Gastroesophageal sphincter (tissue), 4 donors: Measurements from ENCODE around the gene CRACR2A. TPM values are rescaled to one million over a fixed set of nuclear protein-coding genes. Genes with fewer than 3 reads are reported as not detected.

Experiments used
- ATAC-seq: fragments of 150-250 bp; one replicate; pipeline ENCODE4 v1.9.1; 2016; ENCODE audit warnings: mild to moderate bottlenecking, moderate library complexity
- H3K27ac ChIP-seq, 4 donors: fragments of 200-600 bp; sonication (generic) in 3 of 4; 1 replicate in 3 of 4; 2 replicates in 1 of 4; pipeline ENCODE4 v1.5.1; 2016 to 2019
- H3K27me3 ChIP-seq: fragments of 200-600 bp; sonication (generic); one replicate; pipeline ENCODE4 v1.5.1; 2019
- H3K36me3 ChIP-seq, 2 donors: fragments of 200-600 bp; sonication (generic); one replicate each; pipeline ENCODE4 v1.5.1; 2019; ENCODE audit warnings: control low read depth in 1 of 2
- H3K4me1 ChIP-seq, 3 donors: fragments of 200-600 bp; sonication (generic); 1 replicate in 2 of 3; 2 replicates in 1 of 3; pipeline ENCODE4 v1.5.1; 2016 to 2019; ENCODE audit warnings: control low read depth in 2 of 3
- H3K4me3 ChIP-seq, 2 donors: fragments of 200-600 bp; sonication (generic); one replicate each; pipeline ENCODE4 v1.5.1; 2019; ENCODE audit warnings: mild to moderate bottlenecking in 1 of 2, moderate library complexity in 1 of 2
- H3K9me3 ChIP-seq, 3 donors: fragments of 200-600 bp; sonication (generic); one replicate each; pipeline ENCODE4 v1.5.1; 2017 to 2019; ENCODE audit warnings: control low read depth in 2 of 3
- EP300 ChIP-seq: sonication (generic); formaldehyde crosslinking; IDR thresholded peaks from one replicate; pipeline ENCODE4 v1.6.1; 2017; ENCODE audit warnings: antibody characterized with exemption, mild to moderate bottlenecking
- POLR2A ChIP-seq, 2 donors: fragments of 450-650 bp; IDR thresholded peaks; one replicate each; pipeline ENCODE4 v1.6.1; 2017; ENCODE audit warnings: antibody characterized with exemption in 2 of 2, mild to moderate bottlenecking in 2 of 2, moderate library complexity in 1 of 2
- POLR2AphosphoS5 ChIP-seq: sonication (generic); formaldehyde crosslinking; IDR thresholded peaks from one replicate; pipeline ENCODE4 v1.6.1; 2017; ENCODE audit warnings: antibody characterized with exemption
- WGBS, 2 donors: methylation state at CpG; one replicate each; pipeline ENCODE4 v1.1.5; 2018; ENCODE audit warnings: low coverage in 1 of 2; 5-methylcytosine and 5-hydroxymethylcytosine counted together
- total RNA-seq, 4 donors: library from RNA; depleted of rRNA; stranded (reverse); fragments of >200 nt; gene quantifications; one replicate each; pipeline ENCODE4 v1.1.0, GENCODE V29; 2016
- TF ChIP-seq, protein P1 (sequence below), 4 experiments: fragments of 200-600 bp in 2 of 4; fragments of 450-650 bp in 2 of 4; sonication (generic) in 1 of 4; IDR thresholded peaks; one replicate each; pipeline ENCODE4 v1.5.1; 2017 to 2019; ENCODE audit warnings: antibody characterized with exemption in 4 of 4, mild to moderate bottlenecking in 2 of 4, moderate library complexity in 2 of 4

CRACR2A gene
- total RNA-seq, 4 donors from 2014 or later = 2.2 to 5.4 (median 3.0) TPM

DNA sequence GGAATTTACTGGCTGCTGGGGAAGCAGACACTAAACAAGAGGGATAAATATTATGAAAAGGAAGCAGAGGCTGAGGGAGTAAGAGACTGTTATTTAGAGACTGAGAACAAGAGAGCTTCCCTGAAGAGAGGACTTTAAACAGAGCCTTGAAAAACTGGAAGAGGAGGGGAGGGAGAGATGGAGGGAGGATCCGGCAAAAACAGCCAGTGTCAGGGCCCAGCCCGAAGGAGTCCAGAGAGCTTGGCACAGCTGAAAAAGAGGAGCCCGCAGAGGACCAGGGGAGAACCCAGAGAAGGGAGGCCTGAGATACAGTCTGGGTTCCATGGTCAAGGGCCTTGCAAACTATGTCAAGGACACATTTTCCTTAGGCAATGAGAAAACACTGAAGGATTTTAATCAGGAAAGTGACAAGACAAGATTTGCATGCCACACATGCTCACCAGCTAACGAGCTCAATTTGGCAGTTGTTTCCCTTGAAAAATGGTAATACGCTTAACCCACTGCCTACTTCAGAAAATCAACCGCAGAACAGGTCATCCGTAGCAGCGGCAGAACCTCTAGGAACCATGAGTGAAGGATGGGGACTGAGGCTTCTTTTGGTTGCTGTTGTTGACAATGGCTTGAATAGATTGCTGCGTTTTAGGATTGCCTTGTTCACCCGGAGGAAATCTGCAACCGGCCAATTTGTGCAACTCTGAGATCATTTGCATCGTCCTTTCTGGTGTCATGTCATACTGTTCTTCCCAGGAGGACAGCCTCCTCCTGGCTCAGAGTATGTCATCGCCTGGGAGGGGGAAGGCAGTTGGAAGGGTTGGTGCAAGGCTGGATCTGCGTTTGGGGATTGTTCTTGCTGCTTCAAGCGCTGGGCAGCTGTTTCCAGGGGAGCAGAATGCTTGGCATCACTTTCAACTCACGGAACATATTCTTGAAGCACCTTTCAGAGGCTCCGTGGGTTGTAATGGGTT is 153.7 kb downstream of the CRACR2A start:
- ATAC-seq = no peak
- no peak overlapping the region for H3K27ac ChIP-seq
- H3K9me3 ChIP-seq = no peaks in the 10 kb centered on the region
- H3K27me3 ChIP-seq = peaks cover 26% of the 10 kb centered on the region
- no peak for TF ChIP-seq EP300
- no peak for TF ChIP-seq POLR2AphosphoS5
- TF ChIP-seq, protein P1, sequence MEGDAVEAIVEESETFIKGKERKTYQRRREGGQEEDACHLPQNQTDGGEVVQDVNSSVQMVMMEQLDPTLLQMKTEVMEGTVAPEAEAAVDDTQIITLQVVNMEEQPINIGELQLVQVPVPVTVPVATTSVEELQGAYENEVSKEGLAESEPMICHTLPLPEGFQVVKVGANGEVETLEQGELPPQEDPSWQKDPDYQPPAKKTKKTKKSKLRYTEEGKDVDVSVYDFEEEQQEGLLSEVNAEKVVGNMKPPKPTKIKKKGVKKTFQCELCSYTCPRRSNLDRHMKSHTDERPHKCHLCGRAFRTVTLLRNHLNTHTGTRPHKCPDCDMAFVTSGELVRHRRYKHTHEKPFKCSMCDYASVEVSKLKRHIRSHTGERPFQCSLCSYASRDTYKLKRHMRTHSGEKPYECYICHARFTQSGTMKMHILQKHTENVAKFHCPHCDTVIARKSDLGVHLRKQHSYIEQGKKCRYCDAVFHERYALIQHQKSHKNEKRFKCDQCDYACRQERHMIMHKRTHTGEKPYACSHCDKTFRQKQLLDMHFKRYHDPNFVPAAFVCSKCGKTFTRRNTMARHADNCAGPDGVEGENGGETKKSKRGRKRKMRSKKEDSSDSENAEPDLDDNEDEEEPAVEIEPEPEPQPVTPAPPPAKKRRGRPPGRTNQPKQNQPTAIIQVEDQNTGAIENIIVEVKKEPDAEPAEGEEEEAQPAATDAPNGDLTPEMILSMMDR (IDR thresholded peaks at IDR 0.05) = no peak
- TF ChIP-seq POLR2A (IDR thresholded peaks at IDR 0.05) = no peak
- 61 to 76% methylated on average over 5 to 13 of the region's 17 CpGs for WGBS, 2 donors
- no peaks in the 10 kb centered on the region for H3K4me1 ChIP-seq
- no peaks in the 10 kb centered on the region for H3K36me3 ChIP-seq
- H3K4me3 ChIP-seq = no peak overlapping the region

DNA sequence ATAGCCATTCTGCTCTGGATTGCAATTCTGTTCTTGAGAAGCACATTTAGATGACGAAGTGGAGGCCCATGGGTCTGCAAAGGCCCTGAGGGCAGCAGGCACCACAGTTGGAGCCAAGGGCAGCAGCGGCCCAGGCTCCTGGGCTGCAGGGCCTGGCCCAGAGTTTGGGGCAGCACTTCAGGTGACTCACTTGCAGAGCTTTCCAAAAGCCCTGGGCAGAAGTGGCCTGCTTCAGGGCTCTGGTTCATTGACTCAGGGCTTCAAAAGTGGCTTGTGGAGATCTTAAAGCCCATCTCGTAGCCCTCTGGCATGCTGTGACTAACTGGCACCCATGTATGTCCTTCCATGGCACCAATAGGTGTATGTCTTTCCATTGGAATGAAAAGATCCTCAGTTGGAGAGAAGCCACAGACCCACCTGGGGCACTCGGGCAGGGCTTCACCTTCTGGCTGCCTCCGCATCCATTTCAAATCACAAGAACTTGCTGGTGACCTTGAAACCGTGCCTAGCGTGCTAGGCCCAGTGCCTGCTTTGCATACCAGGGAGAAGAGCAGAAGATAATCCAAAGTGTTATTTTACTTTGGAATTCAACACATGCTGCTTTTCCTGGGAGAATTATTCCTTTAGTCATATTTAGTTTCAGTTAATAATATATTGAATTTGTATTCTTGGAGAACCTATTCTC is 155.2 kb downstream of the CRACR2A start:
- Histone ChIP-seq H3K36me3 (no peaks in the 10 kb centered on the region), H3K4me1 (no peaks in the 10 kb centered on the region), H3K9me3 (no peaks in the 10 kb centered on the region), H3K27me3 (peaks cover 19% of the 10 kb centered on the region), H3K4me3 (no peak overlapping the region), H3K27ac (no peak overlapping the region)
- TF ChIP-seq, protein P1 (IDR thresholded peaks at IDR 0.05) = no peak
- TF ChIP-seq POLR2A (IDR thresholded peaks at IDR 0.05) (no peak), POLR2AphosphoS5 (no peak), EP300 (no peak)
- WGBS, 2 donors = 90 to 95% methylated on average over 2 of the region's 7 CpGs
- no peak for ATAC-seq

DNA sequence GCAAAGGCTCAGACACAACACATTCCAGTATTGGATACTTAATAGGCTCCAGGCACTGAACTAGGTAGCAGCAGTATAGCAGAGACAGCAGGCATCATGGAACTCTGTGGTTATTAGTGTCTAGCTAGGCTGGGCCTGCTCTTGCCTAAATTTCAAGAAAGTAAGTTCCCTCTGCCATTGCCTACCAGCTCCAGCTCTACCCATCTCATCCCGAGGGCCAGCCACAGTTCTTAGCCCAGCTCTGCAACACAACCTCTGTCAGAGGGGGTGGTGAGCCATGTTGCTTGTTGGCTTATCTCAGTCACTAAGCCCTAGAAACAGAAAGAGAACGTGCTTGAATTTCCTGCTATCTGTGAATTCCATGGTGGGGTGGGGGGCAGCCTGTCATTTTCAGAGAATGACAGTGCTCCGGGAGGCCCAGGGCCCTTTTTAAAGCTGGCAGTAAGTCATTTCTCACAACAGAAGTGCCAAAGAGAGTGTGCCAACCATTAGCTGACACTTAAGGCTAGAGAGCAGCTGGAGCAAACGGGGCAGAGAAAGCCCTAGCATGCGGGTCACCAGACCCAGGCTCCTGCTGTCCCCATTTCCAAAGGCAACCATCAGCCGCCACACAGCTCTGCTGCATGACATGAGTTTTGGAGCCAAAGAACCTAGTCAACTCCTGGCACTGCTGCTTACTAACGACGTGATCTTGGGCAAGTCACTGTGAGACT is 156.1 kb downstream of the CRACR2A start:
- no peak for TF ChIP-seq EP300
- TF ChIP-seq, protein P1 (IDR thresholded peaks at IDR 0.05) = no peak
- TF ChIP-seq POLR2A (IDR thresholded peaks at IDR 0.05) = no peak
- TF ChIP-seq POLR2AphosphoS5 = no peak
- peaks cover 22% of the 10 kb centered on the region for H3K27me3 ChIP-seq
- no peak overlapping the region for H3K4me3 ChIP-seq
- H3K36me3 ChIP-seq = no peaks in the 10 kb centered on the region
- 97 to 100% methylated on average over 1 to 5 of the region's 8 CpGs for WGBS, 2 donors
- no peak overlapping the region for H3K27ac ChIP-seq
- no peaks in the 10 kb centered on the region for H3K4me1 ChIP-seq
- H3K9me3 ChIP-seq = no peaks in the 10 kb centered on the region
- no peak for ATAC-seq

DNA sequence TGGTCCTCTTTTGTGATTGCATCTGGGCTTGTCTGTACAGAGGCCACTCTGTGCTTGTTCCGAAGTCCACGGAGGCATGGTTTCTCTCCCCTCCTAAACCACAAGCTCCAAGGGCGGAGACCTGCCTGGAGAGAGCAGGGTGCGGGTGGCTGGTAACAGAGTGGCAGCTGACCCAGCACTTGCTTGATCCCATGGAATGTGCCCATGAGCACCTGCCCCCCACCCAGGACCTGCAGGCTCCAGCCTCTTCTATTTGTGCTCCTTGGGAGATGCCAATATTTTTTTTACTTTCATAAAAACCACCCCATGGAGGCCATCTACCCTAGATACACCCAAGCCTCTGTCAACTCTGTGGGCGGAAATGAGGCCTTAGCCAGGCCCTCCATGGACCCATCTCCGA is 157.2 kb downstream of the CRACR2A start:
- H3K4me3 ChIP-seq = no peak overlapping the region
- no peaks in the 10 kb centered on the region for H3K36me3 ChIP-seq
- ATAC-seq = no peak
- 100% methylated on average over 2 of the region's 6 CpGs for WGBS, 2 donors
- TF ChIP-seq POLR2AphosphoS5 = no peak
- TF ChIP-seq EP300 = no peak
- no peak for TF ChIP-seq POLR2A (IDR thresholded peaks at IDR 0.05)
- TF ChIP-seq, protein P1 (IDR thresholded peaks at IDR 0.05) = no peak
- no peaks in the 10 kb centered on the region for H3K4me1 ChIP-seq
- no peak overlapping the region for H3K27ac ChIP-seq
- no peaks in the 10 kb centered on the region for H3K9me3 ChIP-seq
- H3K27me3 ChIP-seq = peaks cover 14% of the 10 kb centered on the region
